HG02970 (cell line): ENCODE data around the gene BLCAP.

Source experiments
- ATAC-seq: cut with Tn5 transposase; IDR thresholded peaks from one replicate; pipeline ENCODE4 v1.9.1; 2021; ENCODE audit warnings: mild to moderate bottlenecking, moderate library complexity, moderate number of reproducible peaks; ENCODE audit not compliant: unreplicated experiment, low FRiP score

Gene BLCAP

DNA sequence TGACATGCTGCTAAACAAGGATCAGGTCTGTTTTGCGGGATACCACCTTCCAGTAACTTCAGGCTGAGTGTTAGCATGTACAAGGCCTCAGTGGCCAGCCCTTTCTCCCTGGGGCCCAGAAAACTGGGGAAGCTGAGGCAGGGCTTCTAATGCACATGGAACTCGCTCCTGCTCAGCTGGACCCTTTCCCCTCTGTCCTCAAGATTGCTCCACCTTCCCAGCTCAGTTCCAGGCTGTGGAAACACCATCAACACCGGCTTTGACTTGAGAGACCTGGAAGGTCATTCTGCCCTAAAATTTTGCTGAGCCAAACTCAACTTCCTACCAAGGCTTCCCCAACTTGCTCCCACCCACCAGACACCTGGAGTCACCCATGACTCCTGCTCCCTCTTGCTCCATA, 4.2 kb upstream of the BLCAP start:
- no peak for ATAC-seq

DNA sequence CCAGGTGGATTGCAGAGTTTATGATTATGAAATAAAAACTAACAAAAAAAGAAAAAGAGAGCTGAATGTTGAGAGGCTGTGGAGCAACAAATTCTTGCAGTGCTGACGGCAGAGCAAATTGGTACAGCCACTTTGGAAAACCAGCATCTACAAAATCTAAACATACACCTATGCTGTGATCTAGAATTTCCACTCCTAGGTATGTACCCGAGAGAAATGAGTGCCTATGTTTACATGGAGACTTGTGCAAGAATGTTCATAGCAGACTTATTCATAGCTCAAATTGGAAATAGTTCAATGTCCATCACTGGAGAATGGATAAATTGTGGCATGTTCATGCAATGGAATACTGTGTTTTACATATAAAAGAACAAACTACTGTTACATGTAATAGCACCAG, 3.0 kb upstream of the BLCAP start:
- ATAC-seq, result no peak

DNA sequence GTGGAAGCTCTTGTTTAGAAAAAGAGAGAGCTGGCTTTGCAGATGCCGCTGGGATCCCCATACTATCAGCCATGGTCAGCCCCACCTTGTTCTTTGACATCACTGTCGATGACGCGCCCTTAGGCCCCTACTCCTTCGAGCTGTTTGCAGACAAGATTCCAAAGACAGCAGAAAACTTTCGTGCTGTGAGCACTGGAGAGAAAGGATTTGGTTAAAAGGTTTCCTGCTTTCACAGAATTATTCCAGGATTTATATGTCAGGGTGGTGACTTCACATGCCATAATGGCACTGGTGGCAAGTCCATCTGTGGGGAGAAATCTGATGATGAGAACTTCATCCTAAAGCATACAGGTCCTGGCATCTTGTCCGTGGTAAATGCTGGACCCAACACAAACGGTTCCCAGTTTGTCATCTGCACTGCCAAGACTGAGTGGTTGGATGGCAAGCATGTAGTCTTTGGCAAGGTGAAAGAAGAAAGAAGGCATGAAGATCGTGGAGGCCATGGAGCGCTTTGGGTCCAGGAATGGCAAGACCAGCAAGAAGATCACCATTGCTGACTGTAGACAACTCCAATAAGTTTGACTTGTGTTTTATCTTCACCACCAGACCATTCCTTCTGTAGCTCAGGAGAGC, 2.4 kb upstream of the BLCAP start:
- no peak for ATAC-seq

DNA sequence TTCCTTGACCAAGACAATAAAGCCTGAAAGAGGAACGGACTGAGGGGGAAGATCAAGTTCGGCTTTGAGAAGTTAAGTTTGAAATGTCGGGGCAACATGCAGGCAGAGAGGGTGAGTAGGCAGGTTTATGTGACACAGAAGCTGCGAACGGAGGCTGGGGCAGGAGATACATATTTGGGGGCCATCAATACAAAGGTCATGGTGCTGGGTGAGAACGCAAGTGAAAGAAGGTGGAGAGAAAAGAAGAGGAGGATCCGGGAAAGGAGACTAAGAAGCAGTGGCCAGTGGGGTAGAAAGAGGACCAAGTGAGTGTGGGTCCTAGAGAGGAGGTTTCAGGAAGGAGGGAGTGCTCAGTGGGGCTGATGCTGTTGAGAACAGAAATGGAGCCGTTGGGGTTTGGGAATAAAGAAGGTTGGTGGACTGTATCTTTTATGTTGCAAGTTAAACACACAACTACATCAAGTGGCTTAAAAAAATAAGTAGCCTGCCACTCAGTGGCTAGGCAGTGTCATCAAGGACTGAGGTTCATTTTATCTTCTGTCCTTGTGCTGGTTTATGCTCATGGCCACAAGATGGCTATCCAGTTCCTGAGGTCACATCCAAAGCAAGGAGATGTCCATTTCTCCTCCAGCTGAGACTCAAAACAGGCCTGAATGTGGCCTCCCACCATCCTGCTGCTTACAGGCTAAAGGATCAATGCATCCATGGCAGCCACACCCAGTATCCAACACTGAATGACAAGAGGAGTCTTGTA, 1.7 kb upstream of the BLCAP start:
- ATAC-seq, result no peak

DNA sequence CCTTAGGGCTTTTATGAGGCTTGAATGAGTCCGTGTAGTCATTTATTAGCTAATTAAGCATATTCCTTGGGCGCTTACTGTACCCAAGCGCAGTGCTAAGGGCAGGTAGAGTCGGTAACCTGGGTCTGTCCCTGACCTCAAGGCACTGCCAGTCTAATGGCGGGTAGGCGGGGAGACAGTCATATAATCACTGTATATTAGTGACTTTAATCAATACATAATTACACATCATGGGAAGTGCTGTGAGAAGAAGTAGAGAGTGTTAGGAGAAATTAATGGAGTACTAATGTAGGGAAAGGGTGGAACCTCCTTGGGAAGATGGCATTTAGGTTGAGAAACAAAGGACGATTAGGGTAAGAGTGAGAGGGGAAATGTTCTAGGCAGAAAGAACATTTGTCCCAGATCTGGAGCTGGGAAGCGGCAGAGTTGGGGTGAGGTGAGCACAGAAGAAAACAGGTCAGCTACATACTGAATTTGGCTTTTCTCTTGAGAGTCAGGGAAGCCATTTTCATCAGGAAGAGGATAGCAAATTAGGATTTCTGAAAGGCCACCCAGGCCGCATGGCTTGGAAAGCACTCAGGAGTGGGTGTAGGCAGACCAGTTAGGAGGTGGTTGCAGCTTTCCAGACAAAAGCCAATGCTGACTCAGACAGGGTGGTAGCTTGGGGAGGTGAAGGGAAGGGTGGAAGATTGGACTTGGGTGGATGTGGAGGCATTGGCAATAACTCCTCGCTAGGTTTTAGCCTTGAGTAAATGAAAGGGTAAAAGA, 954 bp upstream of the BLCAP start:
- ATAC-seq, result no peak

DNA sequence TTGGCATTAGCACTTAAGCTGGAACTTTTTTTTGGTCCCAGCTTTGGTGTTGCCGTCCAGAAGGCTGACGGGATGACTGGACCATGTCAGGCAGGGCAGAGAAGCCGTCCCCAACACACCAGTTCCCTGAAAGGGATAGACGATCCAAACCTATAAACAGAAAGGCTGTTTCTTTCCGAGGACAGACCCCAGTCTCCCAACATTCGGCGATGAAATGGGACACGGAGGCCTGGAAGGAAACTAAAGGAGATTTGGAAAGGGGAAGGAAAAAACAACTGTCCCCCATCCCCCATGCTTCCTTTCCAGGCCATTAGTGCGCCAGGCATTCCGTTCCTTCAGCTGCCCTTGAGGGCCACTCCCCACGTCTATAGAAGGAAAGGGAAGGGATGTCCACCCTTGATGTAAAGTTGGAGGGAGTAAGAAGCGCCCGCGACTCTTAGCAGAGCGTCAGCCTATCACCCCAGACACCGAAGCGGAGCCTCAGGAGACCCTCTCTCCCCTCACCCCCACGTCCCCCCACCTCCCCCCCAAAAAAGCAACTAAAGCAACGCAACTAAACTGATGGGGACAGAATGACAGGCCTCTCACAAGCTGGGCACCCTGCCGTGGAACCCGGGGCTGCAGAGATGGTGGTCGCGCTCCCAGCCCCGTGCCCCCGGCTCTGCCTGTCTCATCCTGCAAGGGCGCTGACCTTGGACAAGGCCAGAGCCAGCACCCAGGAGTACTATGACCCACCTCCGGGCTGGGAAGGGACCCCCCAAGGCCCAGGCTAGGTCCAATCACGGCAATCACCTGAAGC, 638 bp downstream of the BLCAP start:
- ATAC-seq, result no peak

DNA sequence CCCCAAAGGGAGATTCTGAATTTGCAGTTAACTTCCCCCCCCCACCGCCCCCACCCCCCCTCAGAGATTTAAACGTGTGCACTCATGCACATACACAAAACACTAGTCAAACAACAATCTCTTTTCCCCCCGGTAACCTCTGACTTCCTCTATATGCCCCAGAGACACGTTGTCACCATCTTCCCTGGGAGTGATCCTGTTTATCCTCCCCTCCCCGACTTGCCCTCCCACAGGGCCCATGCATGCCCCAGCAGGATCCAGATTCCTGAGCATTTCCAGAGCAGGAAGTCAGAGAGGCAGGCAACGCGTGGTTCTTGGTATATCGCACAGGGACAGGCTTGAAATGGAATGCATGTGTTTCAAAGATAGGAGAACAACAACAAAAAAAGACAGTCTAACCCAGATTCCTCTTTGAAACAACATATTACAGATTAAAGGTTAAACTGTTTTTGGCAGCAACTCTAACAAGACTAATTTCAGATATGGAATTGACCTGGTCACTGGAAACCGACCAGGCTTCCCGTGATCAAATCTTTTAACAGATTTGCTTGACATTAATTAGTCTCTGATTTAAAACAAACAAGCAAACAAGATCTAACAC, 1.3 kb downstream of the BLCAP start:
- ATAC-seq, result no peak

DNA sequence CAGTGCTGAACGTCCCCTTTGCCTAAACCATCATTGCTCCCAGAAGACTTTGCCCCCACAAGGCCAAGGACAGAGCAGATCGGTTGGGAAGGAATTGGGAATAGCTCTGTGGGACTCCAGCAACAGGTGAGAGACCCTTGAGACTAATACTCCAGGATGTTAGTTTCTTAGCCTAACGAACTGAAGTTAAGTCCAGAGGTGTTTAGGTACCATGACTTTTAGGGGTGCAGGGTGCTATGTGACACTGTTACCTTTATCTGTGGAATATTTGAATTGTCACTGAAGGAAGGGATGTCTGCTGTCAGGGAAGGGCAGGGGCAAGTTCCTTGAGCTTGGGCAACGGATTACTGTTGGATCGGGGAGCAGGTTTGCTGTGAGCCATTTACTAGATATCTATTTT, 1.9 kb downstream of the BLCAP start:
- no peak for ATAC-seq

DNA sequence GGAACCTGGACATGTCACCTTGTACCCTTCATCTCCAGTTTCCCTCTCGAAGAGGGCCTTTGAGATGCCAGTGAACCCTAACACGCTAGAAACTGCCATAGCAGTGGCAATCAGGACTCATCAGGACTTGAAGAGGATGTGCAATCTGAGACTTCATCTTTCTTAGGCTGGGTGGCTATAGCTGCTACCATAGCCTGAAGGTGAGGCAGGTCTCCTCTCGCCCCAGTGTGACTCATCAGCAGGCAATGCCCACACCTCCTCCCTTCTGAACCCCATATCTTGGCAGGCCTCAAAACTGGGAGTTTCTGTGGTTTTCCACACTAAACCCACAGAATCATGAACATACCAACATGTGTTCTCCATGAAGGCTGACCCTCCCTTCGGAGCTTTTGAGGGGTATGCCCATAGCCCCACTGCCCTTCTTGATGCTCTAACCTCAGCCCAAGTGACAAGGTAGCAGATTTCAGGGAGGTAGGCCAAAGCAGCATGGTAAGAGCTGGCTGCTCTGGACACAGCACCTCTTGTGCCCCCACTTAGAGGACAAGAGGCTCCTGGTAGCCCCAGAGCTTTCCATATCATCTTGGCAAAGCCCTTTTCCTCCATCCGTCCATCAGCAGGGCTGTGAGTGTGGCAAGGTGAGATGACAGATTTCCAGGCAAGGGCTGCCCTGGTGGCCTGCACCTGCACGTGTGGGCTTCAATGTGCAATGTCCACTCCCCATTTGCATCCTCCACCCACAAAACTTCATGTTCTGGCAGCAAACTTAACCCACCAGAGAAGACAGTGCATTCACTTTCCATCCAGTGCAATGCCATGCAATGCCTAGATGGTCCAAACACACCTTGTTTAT, 2.6 kb downstream of the BLCAP start:
- ATAC-seq, result no peak

DNA sequence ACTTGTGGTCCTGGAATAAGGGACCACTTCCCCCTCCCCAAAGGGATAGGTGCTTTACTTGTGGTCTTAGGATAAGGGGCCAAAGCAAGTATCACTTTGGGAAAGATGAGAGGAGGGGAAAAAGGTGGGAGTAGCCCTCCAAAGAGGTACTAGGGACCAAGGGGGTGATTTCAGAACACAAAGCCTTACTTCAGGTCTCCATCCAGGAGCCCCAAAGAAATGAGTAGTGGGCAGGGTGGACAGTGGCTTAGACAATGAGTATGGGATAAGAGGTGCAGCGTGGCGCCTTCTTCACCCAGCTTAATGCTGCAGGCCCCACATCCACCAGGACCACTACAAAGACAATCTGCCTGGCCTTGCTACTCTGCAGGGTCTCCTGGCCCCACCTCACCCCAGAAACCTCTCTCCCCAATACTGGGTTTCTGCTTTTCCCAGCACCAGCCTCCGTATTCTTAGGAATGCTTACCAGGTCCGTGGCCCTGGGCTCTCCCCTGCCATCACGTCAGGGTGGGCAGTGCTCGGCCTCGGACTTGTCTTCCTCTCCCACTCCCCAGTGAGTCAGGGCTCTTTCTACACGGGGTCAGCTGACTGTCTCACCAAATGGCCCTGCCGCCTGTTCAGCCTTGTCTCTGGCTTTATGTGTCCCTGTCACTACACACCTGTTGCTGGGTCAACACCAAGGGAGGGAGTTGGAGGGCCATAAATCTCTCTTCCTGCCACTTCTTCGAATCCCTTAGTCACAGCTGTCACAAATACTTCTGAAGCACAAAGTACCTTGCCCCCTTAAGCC, 3.6 kb downstream of the BLCAP start:
- ATAC-seq, result no peak

DNA sequence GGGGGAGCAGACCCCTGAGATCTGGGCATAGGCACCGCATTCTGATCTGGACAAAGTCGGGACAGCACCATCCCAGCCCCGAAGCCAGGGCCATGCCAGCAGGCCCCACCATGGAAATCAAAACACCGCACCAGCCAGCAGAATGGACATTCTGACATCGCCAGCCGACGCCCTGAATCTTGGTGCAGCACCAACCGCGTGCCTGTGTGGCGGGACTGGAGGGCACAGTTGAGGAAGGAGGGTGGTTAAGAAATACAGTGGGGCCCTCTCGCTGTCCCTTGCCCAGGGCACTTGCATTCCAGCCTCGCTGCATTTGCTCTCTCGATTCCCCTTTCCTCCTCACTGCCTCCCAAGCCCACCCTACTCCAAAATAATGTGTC, 4.7 kb downstream of the BLCAP start:
- ATAC-seq, result no peak

DNA sequence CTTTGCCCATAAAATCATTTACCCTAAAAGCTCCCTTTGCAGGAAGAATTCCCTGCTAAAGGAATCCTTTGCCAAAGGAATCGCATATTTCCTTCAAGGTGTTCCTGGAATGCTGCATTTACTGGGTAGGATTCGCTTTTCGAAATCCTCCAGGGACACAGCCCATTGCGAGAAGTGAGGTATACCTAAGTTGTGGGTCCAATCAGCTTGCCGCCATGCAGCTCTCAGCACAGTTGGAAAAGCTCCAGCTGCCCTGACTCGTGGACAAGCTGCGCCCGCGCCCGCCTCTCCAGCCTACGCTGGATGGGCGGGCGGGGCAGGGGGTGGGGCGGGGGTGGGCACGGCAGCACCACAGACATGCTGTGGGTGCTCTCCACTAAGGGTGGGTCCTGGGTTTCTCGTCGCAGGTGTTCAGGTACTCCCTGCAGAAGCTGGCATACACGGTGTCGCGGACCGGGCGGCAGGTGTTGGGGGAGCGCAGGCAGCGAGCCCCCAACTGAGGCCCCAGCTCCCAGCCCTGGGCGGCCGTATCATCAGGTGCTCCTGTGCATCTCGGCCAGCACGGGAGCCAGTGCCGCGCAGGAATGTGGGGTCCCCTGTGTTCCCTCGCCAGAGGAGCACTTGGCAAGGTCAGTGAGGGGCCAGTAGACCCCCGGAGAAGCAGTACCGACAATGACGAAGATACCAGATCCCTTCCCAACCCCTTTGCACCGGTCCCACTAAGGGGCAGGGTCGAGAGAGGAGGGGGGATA, 5.2 kb downstream of the BLCAP start:
- ATAC-seq, result no peak

DNA sequence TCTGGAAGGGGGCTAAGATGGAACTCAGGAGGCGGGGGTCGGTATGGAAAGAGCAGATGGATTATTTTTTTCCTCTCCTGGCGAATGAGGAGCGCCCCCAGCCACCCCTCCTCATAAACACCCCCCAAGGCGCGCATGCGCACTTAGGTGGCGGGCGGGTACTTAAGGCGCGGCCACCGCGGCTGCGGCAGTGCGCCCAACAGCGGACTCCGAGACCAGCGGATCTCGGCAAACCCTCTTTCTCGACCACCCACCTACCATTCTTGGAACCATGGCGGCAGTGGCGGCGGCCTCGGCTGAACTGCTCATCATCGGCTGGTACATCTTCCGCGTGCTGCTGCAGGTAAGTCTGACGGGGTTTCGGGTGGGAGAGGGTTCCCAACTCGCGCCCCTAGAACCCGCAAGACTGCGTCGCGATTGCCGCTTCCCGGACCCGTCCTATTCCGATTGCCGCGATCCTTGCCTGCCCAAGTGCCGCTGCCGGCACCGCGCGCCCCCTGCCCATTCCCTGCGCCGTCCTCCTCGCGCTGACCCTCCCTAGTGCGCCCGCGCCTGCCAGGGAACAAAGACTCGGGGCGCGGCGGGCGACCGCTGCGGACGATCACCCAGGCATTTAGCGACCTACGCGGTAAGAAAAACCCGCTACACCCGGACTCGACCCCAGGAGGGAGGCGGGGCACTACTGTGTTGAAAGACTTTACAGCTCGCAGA, 6.5 kb downstream of the BLCAP start, which contains the start of gene NNAT:
Gene NNAT (plus strand): TSS at position 190 of the 711 bp plus-strand sequence. CDS start 82 bp downstream, at position 272.
- ATAC-seq, result no peak

DNA sequence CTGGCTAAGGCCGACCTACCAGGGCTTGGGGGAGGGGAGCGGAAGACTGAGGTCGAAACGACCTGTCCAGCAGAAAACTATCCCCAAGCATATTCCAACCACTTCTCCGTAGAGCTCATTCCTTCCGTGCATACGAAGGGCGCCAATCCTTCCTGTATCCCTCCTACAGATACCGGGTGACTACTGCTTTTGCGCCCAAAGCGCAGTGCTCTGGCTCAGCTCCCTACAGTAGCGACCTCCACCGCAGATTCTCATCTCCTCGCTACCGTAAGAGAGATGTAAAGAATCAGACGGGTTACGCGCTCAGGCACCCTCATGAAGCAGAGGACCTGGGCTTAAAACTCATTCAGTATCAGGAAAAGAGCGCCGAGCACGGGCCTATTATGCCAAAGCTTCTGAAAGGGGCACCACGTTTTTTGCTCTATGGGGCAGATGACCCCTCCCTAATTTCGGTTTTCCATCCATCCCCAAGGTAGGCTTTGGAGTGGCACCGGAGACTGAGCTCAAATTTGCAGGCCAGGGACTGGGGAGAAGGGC, 7.2 kb downstream of the BLCAP start:
- ATAC-seq, result no peak

DNA sequence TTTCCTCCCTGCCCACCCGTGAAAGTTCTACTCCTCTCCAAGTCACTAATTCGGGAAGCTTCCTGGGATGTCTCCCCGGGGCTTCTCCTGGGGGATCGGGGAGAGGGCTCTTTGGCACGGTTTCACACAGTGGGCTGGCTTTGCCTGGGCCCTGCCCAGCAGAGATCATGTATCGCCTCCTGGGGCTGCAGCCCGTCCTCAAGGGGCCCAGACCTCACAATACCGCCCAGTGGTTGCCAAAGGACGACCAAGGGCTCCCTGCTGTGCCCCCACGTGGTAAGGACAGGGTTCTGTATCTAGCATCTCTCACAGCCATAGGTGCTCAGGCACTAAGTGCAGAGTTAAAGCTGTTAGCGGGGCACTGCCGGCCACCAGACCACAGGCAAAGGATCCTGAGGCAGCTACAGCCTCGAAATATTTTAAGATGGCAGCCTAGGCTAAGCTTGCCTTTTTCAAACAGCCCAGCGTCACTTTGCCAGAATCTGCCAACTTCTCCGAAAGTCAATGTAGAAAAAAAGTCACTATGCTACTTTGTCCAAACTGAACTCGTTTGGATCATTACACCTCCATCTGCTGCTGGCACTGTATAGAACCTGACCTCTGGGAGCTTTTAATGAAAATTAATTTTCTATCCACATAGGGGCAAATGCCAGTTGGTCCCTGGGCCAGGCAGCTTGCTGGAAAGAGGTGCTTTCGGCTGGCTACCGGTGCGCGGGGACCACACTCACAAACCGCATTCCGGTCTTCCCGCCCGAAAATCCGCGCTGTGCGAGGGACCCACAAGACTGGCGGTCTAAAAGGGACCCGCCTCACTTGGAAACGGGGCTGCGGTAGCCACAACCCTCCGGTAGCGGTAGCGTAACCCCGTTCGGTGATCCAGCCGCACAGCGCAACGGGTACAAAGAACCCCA, 7.9 kb downstream of the BLCAP start:
- no peak for ATAC-seq
